SH-SY5Y (cell line): ENCODE data around the gene CENPF.

Experiments used
- GATA2 ChIP-seq: IDR thresholded peaks from 2 replicates; pipeline ENCODE4 v1.6.1; 2011; ENCODE audit warnings: mild to moderate bottlenecking, low read depth, low read length
- GATA3 ChIP-seq: IDR thresholded peaks from 2 replicates; pipeline ENCODE4 v1.6.1; 2011; ENCODE audit warnings: low read depth, mild to moderate bottlenecking, low read length, moderate library complexity

- TF ChIP-seq GATA2 = no peak
- no peak for TF ChIP-seq GATA3
Observed at GRCh38 chr1:214568328-214568727, 34.7 kb upstream of the CENPF start.
